Fibroblast of lung (primary cell): Measurements from ENCODE around the gene BHMT2. TPM values are rescaled to one million over a fixed set of nuclear protein-coding genes. Genes with fewer than 3 reads are reported as not detected.

Source experiments
- DNase-seq, 2 donors: peaks; one replicate each; pipeline versions ENCODE4 v3.0.0 to v3.0.0-alpha.2; 2010; ENCODE audit warnings: low read depth in 2 of 2
- H2AFZ ChIP-seq: 2 replicates; pipeline ENCODE4 v1.5.1; 2012; ENCODE audit warnings: low read length, control low read depth, inconsistent platforms
- H3K27ac ChIP-seq: 2 replicates; pipeline ENCODE4 v1.5.1; 2011; ENCODE audit warnings: low read length, control low read depth; ENCODE audit not compliant: insufficient read depth
- H3K27me3 ChIP-seq: 2 replicates; pipeline ENCODE4 v1.5.1; 2011; ENCODE audit warnings: mild to moderate bottlenecking, low read length; ENCODE audit not compliant: control insufficient read depth, insufficient read depth
- H3K36me3 ChIP-seq: 2 replicates; pipeline ENCODE4 v1.5.1; 2011; ENCODE audit warnings: low read length; ENCODE audit not compliant: control insufficient read depth, insufficient read depth
- H3K4me1 ChIP-seq: 2 replicates; pipeline ENCODE4 v1.5.1; 2011; ENCODE audit warnings: low read length; ENCODE audit not compliant: control insufficient read depth, insufficient read depth; ENCODE audit errors: extremely low read depth
- H3K4me2 ChIP-seq: 2 replicates; pipeline ENCODE4 v1.5.1; 2011; ENCODE audit warnings: low read length, control low read depth; ENCODE audit not compliant: insufficient read depth; ENCODE audit errors: extremely low read depth
- H3K4me3 ChIP-seq, 4 experiments: fragments of 200-600 bp in 1 of 4; sonication (generic) in 1 of 4; replicated peaks in 1 of 4; 2 replicates each; pipeline ENCODE4 v1.5.1; 2011 to 2016; ENCODE audit warnings: low read length in 4 of 4, low read depth in 3 of 4, mild to moderate bottlenecking in 3 of 4, control low read depth in 2 of 4, inconsistent platforms in 1 of 4, mixed read lengths in 1 of 4; ENCODE audit not compliant: insufficient read depth in 1 of 4; ENCODE audit errors: control extremely low read depth in 1 of 4
- H3K79me2 ChIP-seq: 2 replicates; pipeline ENCODE4 v1.5.1; 2012; ENCODE audit warnings: mild to moderate bottlenecking, low read length, inconsistent platforms; ENCODE audit not compliant: control insufficient read depth, insufficient read depth
- H3K9ac ChIP-seq: 2 replicates; pipeline ENCODE4 v1.5.1; 2011; ENCODE audit warnings: mild to moderate bottlenecking, low read length, control low read depth; ENCODE audit not compliant: insufficient read depth
- H3K9me3 ChIP-seq: 2 replicates; pipeline ENCODE4 v1.5.1; 2012; ENCODE audit warnings: low read depth, low read length; ENCODE audit not compliant: control insufficient read depth, insufficient read depth
- H4K20me1 ChIP-seq: 2 replicates; pipeline ENCODE4 v1.5.1; 2011; ENCODE audit warnings: low read length; ENCODE audit not compliant: control insufficient read depth, insufficient read depth; ENCODE audit errors: extremely low read depth
- EZH2 ChIP-seq: IDR thresholded peaks from 2 replicates; pipeline ENCODE4 v1.5.1; 2012; ENCODE audit warnings: low read length, control low read depth, mild to moderate bottlenecking; ENCODE audit errors: missing control alignments
- polyA plus RNA-seq, 2 donors: library from polyadenylated mRNA; depleted of rRNA in 1 of 2; stranded (reverse) in 1 of 2; unstranded in 1 of 2; fragments of >200 nt; gene quantifications; 2 replicates each; pipeline ENCODE4 v1.2.1, GENCODE V29; 2011 to 2012; ENCODE audit warnings: missing spikeins in 1 of 2
- total RNA-seq: library from RNA; depleted of rRNA; stranded (reverse); fragments of >200 nt; gene quantifications from 2 replicates; pipeline ENCODE4 v1.2.1, GENCODE V29; 2014
- TF ChIP-seq, protein P1 (sequence below), 2 donors: IDR thresholded peaks in 1 of 2; conservative IDR thresholded peaks in 1 of 2; 1 replicate in 1 of 2; 2 replicates in 1 of 2; pipeline ENCODE4 v1.5.1; 2011 to 2012; ENCODE audit warnings: low read length in 2 of 2, control low read depth in 1 of 2, inconsistent platforms in 1 of 2, low read depth in 1 of 2, mild to moderate bottlenecking in 1 of 2

The BHMT2 gene
- total and polyA plus RNA-seq, 2 donors (not counting 1 experiment from before 2014, with no cell fraction given) = 6.5 to 20.3 TPM

DNA sequence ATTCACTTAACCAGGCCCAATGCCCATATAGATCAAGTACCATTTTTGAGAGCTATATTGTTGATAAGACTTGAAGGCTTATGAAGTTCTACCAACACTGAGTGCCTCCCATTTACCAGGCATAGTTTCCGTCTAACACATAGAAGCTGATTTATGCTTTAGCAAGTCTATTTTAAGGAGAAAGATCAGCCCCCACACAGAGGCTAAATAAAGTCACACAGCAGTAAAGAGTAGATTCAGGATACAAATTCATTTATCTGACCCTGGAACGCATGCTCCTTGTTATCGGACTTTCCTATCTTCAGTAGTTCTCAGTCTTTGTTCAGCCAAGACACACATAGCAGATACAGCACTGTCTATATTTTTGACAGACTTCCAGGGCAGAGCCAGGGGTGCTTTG is 34.3 kb upstream of the BHMT2 start:
- H3K27ac ChIP-seq = no peak overlapping the region
- no peak overlapping the region for H3K4me2 ChIP-seq
- H3K79me2 ChIP-seq = no peaks in the 10 kb centered on the region
- TF ChIP-seq, protein P1, sequence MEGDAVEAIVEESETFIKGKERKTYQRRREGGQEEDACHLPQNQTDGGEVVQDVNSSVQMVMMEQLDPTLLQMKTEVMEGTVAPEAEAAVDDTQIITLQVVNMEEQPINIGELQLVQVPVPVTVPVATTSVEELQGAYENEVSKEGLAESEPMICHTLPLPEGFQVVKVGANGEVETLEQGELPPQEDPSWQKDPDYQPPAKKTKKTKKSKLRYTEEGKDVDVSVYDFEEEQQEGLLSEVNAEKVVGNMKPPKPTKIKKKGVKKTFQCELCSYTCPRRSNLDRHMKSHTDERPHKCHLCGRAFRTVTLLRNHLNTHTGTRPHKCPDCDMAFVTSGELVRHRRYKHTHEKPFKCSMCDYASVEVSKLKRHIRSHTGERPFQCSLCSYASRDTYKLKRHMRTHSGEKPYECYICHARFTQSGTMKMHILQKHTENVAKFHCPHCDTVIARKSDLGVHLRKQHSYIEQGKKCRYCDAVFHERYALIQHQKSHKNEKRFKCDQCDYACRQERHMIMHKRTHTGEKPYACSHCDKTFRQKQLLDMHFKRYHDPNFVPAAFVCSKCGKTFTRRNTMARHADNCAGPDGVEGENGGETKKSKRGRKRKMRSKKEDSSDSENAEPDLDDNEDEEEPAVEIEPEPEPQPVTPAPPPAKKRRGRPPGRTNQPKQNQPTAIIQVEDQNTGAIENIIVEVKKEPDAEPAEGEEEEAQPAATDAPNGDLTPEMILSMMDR (conservative IDR thresholded peaks at IDR 0.05 in 1 of 2, IDR thresholded peaks at IDR 0.05 in 1 of 2; ENCODE audit: low read depth in 1 of 2, low read length in 2 of 2) = no peak
- no peak for TF ChIP-seq EZH2
- H3K4me3 ChIP-seq = no peak overlapping the region
- no peak for DNase-seq
- H3K4me1 ChIP-seq = no peaks in the 10 kb centered on the region
- no peaks in the 10 kb centered on the region for H3K36me3 ChIP-seq
- H2AFZ ChIP-seq = no peak overlapping the region
- no peaks in the 10 kb centered on the region for H3K9me3 ChIP-seq
- H3K27me3 ChIP-seq = no peaks in the 10 kb centered on the region
- no peaks in the 10 kb centered on the region for H4K20me1 ChIP-seq
- no peak overlapping the region for H3K9ac ChIP-seq

DNA sequence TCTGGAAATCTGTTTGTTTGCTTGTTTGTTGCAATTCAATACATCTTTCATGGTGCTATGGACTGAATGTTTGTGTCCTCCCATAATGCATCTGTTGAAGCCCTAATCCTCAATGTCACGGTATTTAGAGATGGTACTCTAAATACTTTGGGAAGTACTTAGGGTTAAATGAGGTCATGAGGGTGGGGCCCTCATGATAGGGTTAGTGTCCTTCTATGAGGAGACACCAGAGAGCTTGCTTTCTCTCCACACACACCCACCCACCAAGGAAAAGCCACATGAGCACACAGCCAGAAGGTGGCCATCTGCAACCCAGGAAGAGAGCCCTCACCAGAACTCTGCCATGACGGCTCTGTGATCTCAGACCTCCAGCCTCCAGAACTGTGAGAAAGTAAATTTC is 32.8 kb upstream of the BHMT2 start:
- DNase-seq = no peak
- H3K4me1 ChIP-seq = no peaks in the 10 kb centered on the region
- H4K20me1 ChIP-seq = no peaks in the 10 kb centered on the region
- no peaks in the 10 kb centered on the region for H3K79me2 ChIP-seq
- H3K9me3 ChIP-seq = no peaks in the 10 kb centered on the region
- no peak for TF ChIP-seq EZH2
- H2AFZ ChIP-seq = no peak overlapping the region
- H3K4me2 ChIP-seq = no peak overlapping the region
- no peak overlapping the region for H3K9ac ChIP-seq
- no peak overlapping the region for H3K27ac ChIP-seq
- no peaks in the 10 kb centered on the region for H3K27me3 ChIP-seq
- H3K4me3 ChIP-seq = no peak overlapping the region
- H3K36me3 ChIP-seq = no peaks in the 10 kb centered on the region

DNA sequence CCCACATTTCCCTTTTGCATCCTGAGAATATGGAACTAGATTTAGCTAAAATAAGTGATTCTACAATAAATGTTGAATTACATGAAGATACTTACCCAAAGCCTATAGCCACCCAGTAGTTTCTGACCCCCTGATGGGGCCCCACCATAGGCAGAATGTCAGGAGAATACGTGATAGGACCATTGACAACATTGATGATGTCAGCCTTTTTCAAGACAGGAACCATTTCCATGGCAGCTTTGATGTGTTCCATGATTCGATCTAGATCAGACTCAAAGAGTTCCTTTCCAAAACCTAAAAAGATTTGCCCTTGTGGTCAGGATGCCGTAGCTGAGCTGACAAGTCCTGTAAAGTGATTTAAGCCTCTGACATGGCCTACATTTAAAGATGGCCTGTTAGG is 27.4 kb upstream of the BHMT2 start:
- H3K9ac ChIP-seq = no peak overlapping the region
- no peaks in the 10 kb centered on the region for H4K20me1 ChIP-seq
- H3K4me1 ChIP-seq = no peaks in the 10 kb centered on the region
- H3K36me3 ChIP-seq = no peaks in the 10 kb centered on the region
- no peak overlapping the region for H3K4me2 ChIP-seq
- no peak overlapping the region for H3K4me3 ChIP-seq
- no peak for DNase-seq
- H3K79me2 ChIP-seq = no peaks in the 10 kb centered on the region
- H3K9me3 ChIP-seq = no peaks in the 10 kb centered on the region
- H3K27me3 ChIP-seq = no peaks in the 10 kb centered on the region
- TF ChIP-seq, protein P1 (conservative IDR thresholded peaks at IDR 0.05 in 1 of 2, IDR thresholded peaks at IDR 0.05 in 1 of 2; ENCODE audit: low read depth in 1 of 2, low read length in 2 of 2) = no peak
- no peak for TF ChIP-seq EZH2
- no peak overlapping the region for H2AFZ ChIP-seq
- H3K27ac ChIP-seq = no peak overlapping the region
